HG03097 (cell line): ENCODE results near the gene THOC7.

ENCODE experiments used
- ATAC-seq: cut with Tn5 transposase; IDR thresholded peaks from one replicate; pipeline ENCODE4 v1.9.1; 2021; ENCODE audit not compliant: unreplicated experiment, low FRiP score

THOC7 gene

GRCh38 chr3:63847718-63848450 is 15.7 kb downstream of the THOC7 start:
- no peak for ATAC-seq

- no peak for ATAC-seq
Observed at GRCh38 chr3:63845215-63845614, 18.4 kb downstream of the THOC7 start.

GRCh38 chr3:63842127-63842526 is 21.5 kb downstream of the THOC7 start:
- ATAC-seq, result no peak

GRCh38 chr3:63841704-63842103 is 21.9 kb downstream of the THOC7 start:
- no peak for ATAC-seq

- ATAC-seq, result no peak
Observed at GRCh38 chr3:63832395-63832794, 31.2 kb downstream of the THOC7 start.

GRCh38 chr3:63830526-63830925 is 33.1 kb downstream of the THOC7 start:
- ATAC-seq, result no peak

GRCh38 chr3:63824309-63824708 is 39.3 kb downstream of the THOC7 start:
- ATAC-seq, result no peak

- ATAC-seq, result no peak
Observed at GRCh38 chr3:63819151-63819398, 44.5 kb downstream of the THOC7 start, which contains the start of gene C3orf49. Gene C3orf49, plus strand, starts transcription at chr3:63819299. Its CDS starts 173 bp downstream, at chr3:63819472.

GRCh38 chr3:63818282-63819150 is 45.1 kb downstream of the THOC7 start:
- ATAC-seq, result peak; percentile 62

GRCh38 chr3:63817225-63817624 is 46.4 kb downstream of the THOC7 start:
- ATAC-seq, result no peak

- no peak for ATAC-seq
Observed at GRCh38 chr3:63814237-63814636, 49.4 kb downstream of the THOC7 start.

GRCh38 chr3:63809607-63810006 is 54.0 kb downstream of the THOC7 start:
- no peak for ATAC-seq

- ATAC-seq, result no peak
Observed at GRCh38 chr3:63808633-63809032, 55.0 kb downstream of the THOC7 start.

GRCh38 chr3:63807961-63808565 is 55.5 kb downstream of the THOC7 start:
- ATAC-seq, result no peak

GRCh38 chr3:63803911-63804310 is 59.7 kb downstream of the THOC7 start:
- ATAC-seq, result no peak

GRCh38 chr3:63800097-63800496 is 63.5 kb downstream of the THOC7 start:
- no peak for ATAC-seq

GRCh38 chr3:63798949-63799348 is 64.7 kb downstream of the THOC7 start:
- no peak for ATAC-seq

GRCh38 chr3:63798544-63798943 is 65.1 kb downstream of the THOC7 start:
- ATAC-seq, result no peak

- no peak for ATAC-seq
Observed at GRCh38 chr3:63795438-63795837, 68.2 kb downstream of the THOC7 start.

- no peak for ATAC-seq
Observed at GRCh38 chr3:63791974-63792373, 71.6 kb downstream of the THOC7 start.
